Measurements from ENCODE around the gene HSPB6. TPM values are rescaled to one million over a fixed set of nuclear protein-coding genes. Genes with fewer than 3 reads are reported as not detected.

The HSPB6 gene
- total RNA-seq, 1 donor from 2014 or later = 0.42 TPM

DNA sequence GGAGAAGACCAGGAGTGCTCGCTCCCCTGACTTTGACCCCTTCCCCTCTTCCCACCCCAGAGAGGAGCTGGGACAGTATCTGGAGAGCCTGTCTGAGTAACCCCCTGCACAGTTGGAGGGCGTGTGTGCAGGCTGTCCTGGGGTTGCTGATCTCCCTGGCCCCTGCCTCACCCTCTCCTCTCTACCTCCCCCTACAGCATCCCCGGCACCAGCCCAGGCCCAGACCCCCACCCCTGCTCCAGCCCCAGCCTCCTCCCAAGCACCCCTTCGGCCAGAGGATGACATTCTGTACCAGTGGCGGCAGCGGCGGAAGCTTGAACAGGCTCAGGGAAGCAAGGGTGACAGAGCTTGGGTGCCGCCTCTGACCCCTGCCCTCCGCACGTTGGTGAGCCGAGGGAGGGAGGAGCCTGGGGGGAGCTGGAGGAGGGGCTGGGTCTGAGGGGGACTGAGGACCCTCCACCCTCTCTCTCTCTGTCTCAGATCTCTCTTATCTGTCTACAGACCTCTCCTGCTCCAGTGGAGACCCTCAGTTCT, 9.8 kb upstream of the HSPB6 start:
- DNase-seq = no peak
- H3K27ac Mint-ChIP-seq = no peak overlapping the region
- H3K4me1 Mint-ChIP-seq = no peaks in the 10 kb centered on the region
- H3K27me3 Mint-ChIP-seq = no peaks in the 10 kb centered on the region
- intact Hi-C loops (cut with micrococcal nuclease) = no loop called here
- H3K9me3 Mint-ChIP-seq = no peaks in the 10 kb centered on the region
- peaks cover 27% of the 10 kb centered on the region for H3K36me3 Mint-ChIP-seq (ENCODE audit: low read depth)
- no peak overlapping the region for H3K4me3 Mint-ChIP-seq

DNA sequence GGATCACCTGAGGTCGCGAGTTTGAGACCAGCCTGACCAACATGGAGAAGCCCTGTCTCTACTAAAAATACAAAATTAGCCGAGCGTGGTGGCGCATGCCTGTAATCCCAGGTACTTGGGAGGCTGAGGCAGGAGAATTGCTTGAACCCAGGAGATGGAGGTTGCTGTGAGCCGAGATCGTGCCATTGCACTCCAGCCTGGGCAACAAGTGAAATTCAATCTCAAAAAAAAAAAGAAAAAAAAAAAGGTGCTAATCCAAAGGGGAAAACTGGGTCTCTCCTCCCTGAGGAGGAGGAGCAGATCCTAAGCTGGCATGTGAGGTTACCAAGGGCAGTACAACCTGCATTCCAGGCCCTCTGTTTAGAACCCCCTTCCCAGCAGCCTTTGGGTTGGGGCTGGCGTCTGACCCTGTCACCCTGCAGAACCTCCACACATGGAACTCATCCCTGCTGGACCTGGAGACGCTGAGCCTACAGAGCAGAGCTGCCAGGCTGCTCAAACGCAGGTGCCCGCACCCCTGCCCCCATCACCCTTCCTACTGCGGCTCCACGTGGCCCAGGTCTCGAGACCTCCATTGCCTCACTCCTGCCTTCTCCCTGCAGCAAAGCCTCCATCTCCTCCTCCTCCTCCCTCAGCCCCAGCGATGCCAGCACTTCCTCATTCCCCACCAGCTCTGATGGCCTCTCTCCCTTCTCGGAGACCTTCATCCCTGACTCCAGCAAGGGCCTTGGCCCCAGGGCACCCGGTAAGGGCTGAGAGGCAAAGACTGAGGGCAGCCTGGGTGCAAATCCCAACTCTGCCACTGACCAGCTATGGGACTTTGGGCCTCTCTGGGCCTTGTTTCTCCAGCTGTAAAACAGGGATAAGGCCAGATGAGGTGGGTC, 7.8 kb upstream of the HSPB6 start:
- no peak overlapping the region for H3K4me3 Mint-ChIP-seq
- H3K4me1 Mint-ChIP-seq = peaks cover 2% of the 10 kb centered on the region
- peaks cover 32% of the 10 kb centered on the region for H3K36me3 Mint-ChIP-seq (ENCODE audit: low read depth)
- no peaks in the 10 kb centered on the region for H3K9me3 Mint-ChIP-seq
- H3K27me3 Mint-ChIP-seq = no peaks in the 10 kb centered on the region
- H3K27ac Mint-ChIP-seq = no peak overlapping the region
- no peak for DNase-seq
- intact Hi-C loops (cut with micrococcal nuclease) = no loop called here

DNA sequence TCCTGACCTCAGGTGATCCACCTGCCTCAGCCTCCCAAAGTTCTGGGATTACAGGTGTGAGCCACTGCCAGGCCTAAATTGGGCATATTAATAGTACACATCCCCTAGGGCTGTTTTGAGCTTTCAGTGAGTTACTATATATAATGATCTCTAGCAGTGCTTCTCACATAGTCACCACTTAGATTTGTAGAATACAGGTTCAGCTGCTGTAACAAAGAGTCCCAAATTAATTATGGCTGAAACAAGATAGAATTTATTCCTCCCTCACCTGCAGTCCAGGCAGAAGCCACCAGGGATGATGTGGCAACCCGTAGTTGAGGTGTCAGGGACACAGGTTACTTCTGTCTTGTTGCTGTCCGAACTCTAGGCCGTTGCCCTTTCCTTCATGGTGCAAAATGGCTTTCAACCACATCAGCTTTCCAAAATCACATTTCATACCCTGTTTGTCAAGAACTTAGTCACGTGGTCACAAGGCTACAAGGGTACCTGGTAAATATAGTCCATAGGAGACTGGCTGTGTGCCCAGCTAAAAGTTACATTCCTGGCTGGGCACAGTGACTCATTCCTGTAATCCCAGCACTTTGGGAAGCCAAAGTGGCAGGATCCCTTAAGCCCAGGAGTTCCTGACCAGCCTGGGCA, 4.0 kb upstream of the HSPB6 start:
- H3K27ac Mint-ChIP-seq = no peak overlapping the region
- no peak for DNase-seq
- no peaks in the 10 kb centered on the region for H3K9me3 Mint-ChIP-seq
- intact Hi-C loops (cut with micrococcal nuclease) = no loop called here
- no peak overlapping the region for H3K4me3 Mint-ChIP-seq
- peaks cover 2% of the 10 kb centered on the region for H3K27me3 Mint-ChIP-seq
- H3K4me1 Mint-ChIP-seq = peaks cover 19% of the 10 kb centered on the region
- peaks cover 31% of the 10 kb centered on the region for H3K36me3 Mint-ChIP-seq (ENCODE audit: low read depth)

DNA sequence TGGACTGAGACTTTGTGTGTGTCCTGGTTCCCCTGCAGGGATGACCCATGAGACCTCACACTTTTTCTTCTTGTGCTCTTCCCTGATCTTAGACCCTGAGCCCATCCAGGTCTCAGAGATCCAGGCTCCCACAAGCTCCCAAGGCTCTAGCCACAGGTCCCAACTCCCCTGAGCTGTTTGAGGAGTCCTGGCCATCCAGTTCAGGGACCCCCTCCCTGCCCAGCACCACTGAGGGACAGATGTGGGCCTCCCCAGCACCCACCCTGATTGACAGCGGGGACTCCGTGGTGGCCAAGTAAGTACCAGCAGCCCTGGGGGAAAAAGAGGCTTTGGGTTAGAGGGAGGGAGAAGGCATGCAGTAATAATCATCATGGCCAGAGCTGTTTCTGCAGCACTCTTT, 2.9 kb upstream of the HSPB6 start:
- Mint-ChIP-seq H3K27ac (no peak overlapping the region), H3K36me3 (ENCODE audit: low read depth) (peaks cover 32% of the 10 kb centered on the region), H3K9me3 (no peaks in the 10 kb centered on the region), H3K4me3 (peak overlapping the region; percentile 95), H3K4me1 (peaks cover 25% of the 10 kb centered on the region), H3K27me3 (peaks cover 2% of the 10 kb centered on the region)
- DNase-seq = no peak
- intact Hi-C loops (cut with micrococcal nuclease) = loop anchor here (5.0 kb wide), 2 partner anchors 67 to 143 kb away; partner anchors contain the start of genes HCST and NFKBID

DNA sequence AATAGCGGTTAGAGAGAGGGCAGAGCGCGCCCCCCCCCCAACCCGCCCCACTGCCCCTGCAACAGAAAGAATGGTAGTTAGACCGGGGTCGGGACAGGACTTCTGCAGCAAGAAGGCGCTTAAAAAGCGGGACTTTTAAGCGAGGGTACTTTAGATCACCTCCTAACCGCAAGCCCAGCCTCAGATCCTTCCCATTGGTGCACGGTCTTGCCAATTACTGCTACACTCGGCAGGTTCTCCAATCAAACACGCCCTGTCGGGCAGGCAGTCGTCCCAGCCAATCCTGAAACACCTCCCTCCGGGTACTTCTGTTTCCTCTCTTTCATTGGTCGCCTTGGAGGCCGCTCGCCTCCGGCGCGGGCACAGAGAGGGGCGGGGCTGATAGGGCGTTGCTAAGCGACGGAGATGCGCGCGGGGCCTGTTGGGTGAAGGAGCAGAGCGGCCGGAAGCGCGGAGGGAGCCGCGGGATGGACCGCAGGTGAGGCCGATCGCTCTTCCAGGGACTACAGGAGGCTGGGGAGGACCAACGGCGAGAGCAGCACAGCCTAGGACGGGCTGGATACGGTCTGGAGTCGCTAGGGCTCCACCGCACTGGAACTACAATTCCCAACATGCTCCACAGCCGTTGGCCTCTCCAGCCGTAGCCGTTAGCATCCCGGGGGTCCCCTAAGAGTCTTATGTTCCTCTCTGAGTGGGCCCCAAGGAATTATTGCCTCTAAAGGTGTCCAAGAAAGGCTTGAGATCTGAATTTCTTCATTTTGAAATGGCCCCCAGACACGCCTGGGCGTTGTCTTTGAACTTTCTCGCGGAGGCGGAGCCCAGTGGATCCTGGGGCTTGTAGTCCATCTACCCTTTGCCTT, 1.1 kb upstream of the HSPB6 start, which contains the start of gene PROSER3:
PROSER3 (plus strand) TSS at position 428 of the 860 bp plus-strand sequence; CDS start at position 468, 40 bp downstream.
- Mint-ChIP-seq H3K27me3 (peaks cover 2% of the 10 kb centered on the region), H3K27ac (peak within 1 kb of the TSS; percentile 98), H3K36me3 (ENCODE audit: low read depth) (peaks cover 34% of the 10 kb centered on the region), H3K9me3 (no peaks in the 10 kb centered on the region), H3K4me3 (peak within 1 kb of the TSS; percentile 95), H3K4me1 (peaks cover 25% of the 10 kb centered on the region)
- peak; percentile 100 for DNase-seq
- intact Hi-C loops (cut with micrococcal nuclease) = loop anchor here (1.0 to 5.0 kb wide), 5 partner anchors 10 to 144 kb away; partner anchors contain the start of genes ARHGAP33, HCST, LIN37 and NFKBID

DNA sequence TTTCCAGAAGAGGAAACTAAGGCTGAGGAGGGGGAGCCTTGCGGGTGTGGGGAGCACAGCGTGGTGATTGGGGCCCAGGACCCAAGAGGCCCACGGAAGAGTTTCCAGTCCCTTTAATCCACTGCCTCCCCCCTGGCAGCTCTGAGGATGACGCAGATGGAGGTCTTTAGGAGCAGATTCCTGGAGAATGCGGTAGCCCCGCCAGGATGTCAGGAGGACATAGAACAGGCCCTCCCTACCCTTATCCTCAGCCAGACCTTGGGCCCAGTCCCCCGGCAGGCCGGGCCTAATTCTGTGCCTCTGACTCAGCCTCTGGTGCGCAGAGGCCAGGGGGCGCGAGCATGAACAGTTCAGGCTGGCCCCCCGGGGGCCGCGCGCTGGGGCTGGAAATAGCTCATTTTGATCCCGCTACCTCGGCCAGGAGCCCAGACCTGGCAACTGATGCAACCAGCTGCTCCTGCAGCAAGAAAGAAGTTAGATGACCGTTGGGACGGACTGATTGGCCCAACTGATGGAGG, 461 bp upstream of the HSPB6 start:
- Mint-ChIP-seq H3K9me3 (no peaks in the 10 kb centered on the region), H3K4me3 (peak overlapping the region; percentile 95), H3K27me3 (peaks cover 2% of the 10 kb centered on the region), H3K27ac (peak overlapping the region; percentile 98), H3K4me1 (peaks cover 25% of the 10 kb centered on the region), H3K36me3 (ENCODE audit: low read depth) (peaks cover 34% of the 10 kb centered on the region)
- DNase-seq = peak; percentile 77
- intact Hi-C loops (cut with micrococcal nuclease) = loop anchor here (5.0 kb wide), 2 partner anchors 65 to 145 kb away; partner anchors contain the start of genes HCST and NFKBID

DNA sequence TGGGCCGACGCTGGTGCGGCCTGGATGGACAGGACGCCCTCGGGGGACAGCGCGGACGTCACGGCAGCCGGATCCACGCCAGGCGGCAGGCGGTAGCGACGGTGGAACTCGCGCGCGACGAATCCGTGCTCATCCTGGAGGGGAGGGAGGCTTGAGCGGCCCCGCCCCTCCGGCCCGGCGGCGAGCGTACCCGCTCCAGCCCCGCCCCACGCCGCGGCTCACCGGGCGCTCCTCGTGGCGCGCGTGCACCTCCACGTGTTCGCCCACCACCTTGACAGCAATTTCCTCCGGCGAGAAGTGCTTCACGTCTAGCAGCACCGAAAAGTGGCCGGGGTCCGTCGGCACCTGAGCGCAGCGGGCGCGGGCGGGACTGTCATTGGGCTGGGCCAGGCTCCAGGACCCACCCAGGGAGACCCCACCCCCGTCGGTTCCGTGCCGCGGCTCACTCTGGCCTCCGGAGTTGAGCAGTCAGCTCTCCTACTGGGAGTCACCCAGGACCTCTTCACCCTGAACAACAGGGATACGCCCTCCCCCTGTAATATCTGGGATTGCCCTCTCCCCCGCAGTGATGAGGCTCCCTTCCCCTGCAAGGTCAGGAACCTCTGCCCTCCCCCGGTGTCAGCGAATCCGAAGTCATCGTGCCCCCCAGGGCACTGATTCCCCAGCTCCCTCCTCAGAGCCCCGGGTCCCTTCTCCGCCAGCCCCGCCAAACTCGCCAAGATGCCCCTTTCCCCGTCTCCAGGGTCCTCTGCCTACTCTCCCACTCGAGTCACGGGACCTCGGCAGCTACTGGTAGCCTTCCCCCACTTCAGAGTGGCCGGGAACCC, 1.1 kb downstream of the HSPB6 start:
- H3K36me3 Mint-ChIP-seq (ENCODE audit: low read depth) = peaks cover 26% of the 10 kb centered on the region
- H3K4me1 Mint-ChIP-seq = peaks cover 25% of the 10 kb centered on the region
- intact Hi-C loops (cut with micrococcal nuclease) = loop anchor here (5.0 kb wide), 2 partner anchors 63 to 147 kb away; partner anchors contain the start of genes HCST and NFKBID
- H3K9me3 Mint-ChIP-seq = no peaks in the 10 kb centered on the region
- H3K27me3 Mint-ChIP-seq = peaks cover 2% of the 10 kb centered on the region
- H3K27ac Mint-ChIP-seq = peak overlapping the region; percentile 73
- H3K4me3 Mint-ChIP-seq = peak overlapping the region; percentile 65
- peak; percentile 86 for DNase-seq

DNA sequence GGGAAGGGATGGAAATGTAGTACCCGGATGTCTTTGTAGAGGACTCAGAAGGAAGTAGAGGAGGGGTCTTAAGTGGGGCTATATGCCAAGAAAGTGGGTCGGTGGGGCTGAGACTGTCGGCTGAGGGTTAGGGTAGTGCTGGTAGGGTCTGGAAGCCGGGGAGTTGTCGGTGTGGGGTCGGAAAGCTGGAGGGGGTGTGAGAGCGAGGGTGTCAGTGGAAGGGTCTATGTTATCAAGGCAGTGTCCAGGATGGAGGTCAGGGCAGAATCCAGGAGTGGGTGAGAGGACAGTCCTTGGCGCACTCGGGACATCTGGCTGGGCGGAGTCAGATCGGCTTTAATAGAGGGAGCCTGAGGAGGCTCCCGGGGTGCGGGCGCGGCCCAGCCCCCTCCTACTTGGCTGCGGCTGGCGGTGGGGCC, 1.7 kb downstream of the HSPB6 start:
- Mint-ChIP-seq H3K9me3 (no peaks in the 10 kb centered on the region), H3K27me3 (peaks cover 2% of the 10 kb centered on the region), H3K27ac (peak overlapping the region; percentile 49), H3K36me3 (ENCODE audit: low read depth) (peaks cover 22% of the 10 kb centered on the region), H3K4me3 (peak overlapping the region; percentile 54), H3K4me1 (peaks cover 27% of the 10 kb centered on the region)
- no peak for DNase-seq
- intact Hi-C loops (cut with micrococcal nuclease) = loop anchor here (5.0 kb wide), 2 partner anchors 63 to 147 kb away; partner anchors contain the start of genes HCST and NFKBID

DNA sequence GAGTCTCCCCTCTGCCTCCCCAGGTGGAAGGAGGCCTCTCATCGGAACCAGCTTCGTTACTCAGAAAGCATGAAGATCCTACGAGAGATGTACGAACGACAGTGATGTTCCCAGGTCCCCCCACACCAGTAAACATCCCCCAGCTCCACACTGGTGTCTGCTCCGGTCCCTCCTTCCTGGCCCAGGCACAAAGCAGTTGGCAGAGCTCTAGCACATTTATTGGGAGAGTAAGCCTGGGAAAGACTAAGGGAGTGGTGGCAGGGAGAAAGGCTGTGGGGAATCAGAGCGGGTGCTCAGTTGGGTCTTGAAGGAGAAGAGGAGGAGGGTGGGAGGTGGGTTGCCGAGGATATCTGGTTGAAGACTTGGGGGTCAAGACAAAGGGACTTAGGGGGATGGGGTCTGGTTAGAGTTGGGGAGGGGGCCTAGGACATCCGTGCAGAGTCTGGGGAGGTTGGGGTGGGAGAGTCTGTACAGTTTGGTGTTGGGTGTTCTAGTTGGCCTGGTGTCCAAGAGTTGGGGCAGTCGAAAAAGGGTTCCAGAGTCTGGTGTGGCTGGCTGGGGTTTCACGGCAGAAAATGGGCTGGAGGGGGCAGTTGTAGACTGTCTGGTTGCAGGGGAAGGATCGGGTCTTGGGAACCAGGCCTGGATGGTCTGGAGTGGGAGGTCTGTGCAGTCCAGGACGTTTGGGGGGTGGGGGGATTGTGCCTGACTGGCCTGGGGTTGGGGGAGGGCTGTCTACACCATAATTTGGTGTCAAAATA, 2.3 kb downstream of the HSPB6 start:
- peaks cover 21% of the 10 kb centered on the region for H3K36me3 Mint-ChIP-seq (ENCODE audit: low read depth)
- peak overlapping the region; percentile 54 for H3K4me3 Mint-ChIP-seq
- peak overlapping the region; percentile 42 for H3K27ac Mint-ChIP-seq
- H3K9me3 Mint-ChIP-seq = no peaks in the 10 kb centered on the region
- no peak for DNase-seq
- H3K27me3 Mint-ChIP-seq = peaks cover 2% of the 10 kb centered on the region
- H3K4me1 Mint-ChIP-seq = peaks cover 27% of the 10 kb centered on the region
- intact Hi-C loops (cut with micrococcal nuclease) = loop anchor here (5.0 kb wide), 2 partner anchors 62 to 148 kb away; partner anchors contain the start of genes HCST and NFKBID

DNA sequence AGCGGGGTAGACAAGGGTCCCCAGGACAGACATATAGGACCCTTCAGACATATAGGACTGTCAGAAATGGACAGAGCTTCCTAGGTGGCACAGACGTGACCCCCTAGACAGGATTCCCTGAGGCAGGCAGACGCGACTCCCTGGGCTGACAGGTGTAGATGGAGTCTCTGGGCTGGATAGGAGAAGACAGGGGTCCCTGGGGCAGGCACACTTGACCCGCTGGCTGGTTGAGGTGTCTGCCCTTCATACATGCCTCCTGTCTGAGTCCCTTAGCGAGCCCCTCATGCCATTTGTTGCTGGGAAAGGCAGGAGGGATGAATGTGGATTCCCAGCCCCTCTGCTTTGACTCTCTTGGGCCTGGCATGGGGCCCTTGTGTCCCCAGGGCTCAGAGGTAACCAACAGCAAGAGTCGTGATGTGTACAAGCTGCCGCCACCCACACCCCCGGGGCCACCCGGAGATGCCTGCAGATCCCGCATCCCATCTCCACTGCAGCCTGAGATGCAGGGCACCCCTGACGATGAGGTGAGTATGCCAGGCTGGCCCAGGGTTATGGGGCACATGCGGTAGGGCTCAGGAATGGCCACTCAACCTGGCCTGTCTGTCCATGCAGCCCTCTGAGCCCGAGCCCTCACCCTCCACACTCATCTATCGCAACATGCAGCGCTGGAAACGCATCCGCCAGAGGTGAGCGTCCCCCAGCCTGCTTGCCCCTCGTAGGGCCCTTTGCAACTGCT, 3.0 kb downstream of the HSPB6 start:
- DNase-seq = no peak
- H3K27ac Mint-ChIP-seq = no peak overlapping the region
- no peak overlapping the region for H3K4me3 Mint-ChIP-seq
- no peaks in the 10 kb centered on the region for H3K9me3 Mint-ChIP-seq
- intact Hi-C loops (cut with micrococcal nuclease) = no loop called here
- H3K4me1 Mint-ChIP-seq = peaks cover 25% of the 10 kb centered on the region
- H3K36me3 Mint-ChIP-seq (ENCODE audit: low read depth) = peaks cover 17% of the 10 kb centered on the region
- H3K27me3 Mint-ChIP-seq = peaks cover 2% of the 10 kb centered on the region

DNA sequence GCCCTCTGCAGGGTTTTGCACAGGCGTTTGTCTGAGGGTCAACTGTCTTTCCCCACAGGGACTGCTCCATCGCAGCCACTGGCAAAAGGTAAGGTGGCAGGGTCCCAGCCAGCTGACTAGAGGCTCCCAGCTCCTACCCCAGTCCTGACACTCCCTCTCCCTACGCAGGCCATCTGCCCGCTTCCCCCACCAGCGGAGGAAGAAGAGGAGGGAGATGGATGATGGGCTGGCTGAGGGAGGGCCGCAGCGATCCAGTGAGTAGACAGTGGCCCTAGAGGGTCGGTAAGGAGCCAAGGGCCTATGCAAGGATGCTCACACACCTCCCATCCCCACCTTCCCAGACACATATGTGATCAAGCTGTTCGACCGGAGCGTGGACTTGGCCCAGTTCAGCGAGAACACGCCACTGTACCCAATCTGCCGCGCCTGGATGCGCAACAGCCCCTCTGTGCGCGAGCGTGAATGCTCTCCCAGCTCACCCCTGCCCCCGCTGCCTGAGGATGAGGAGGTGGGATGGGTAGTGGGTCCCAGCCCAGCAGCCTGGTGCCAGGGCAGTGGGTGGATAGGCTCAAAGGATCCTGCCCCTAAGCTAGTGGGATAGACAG, 4.0 kb downstream of the HSPB6 start:
- H3K9me3 Mint-ChIP-seq = no peaks in the 10 kb centered on the region

More for the DNA sequence above, 4.0 kb downstream of the HSPB6 start:
- Mint-ChIP-seq H3K27ac (no peak overlapping the region), H3K4me1 (peaks cover 28% of the 10 kb centered on the region), H3K4me3 (no peak overlapping the region), H3K36me3 (ENCODE audit: low read depth) (peaks cover 19% of the 10 kb centered on the region), H3K27me3 (peaks cover under 1% of the 10 kb centered on the region)
- intact Hi-C loops (cut with micrococcal nuclease) = no loop called here
- DNase-seq = no peak
